NCI-H1436 (cell line): ENCODE results near the gene SMIM21.

ENCODE experiments used
- DNase-seq: peaks from one replicate; lab custom pipeline; 2025; lab: John Stamatoyannopoulos, UW

SMIM21 gene

GRCh38 chr18:75422341-75422910 lies 5.1 kb downstream of the SMIM21 start:
- no peak for DNase-seq

DNA sequence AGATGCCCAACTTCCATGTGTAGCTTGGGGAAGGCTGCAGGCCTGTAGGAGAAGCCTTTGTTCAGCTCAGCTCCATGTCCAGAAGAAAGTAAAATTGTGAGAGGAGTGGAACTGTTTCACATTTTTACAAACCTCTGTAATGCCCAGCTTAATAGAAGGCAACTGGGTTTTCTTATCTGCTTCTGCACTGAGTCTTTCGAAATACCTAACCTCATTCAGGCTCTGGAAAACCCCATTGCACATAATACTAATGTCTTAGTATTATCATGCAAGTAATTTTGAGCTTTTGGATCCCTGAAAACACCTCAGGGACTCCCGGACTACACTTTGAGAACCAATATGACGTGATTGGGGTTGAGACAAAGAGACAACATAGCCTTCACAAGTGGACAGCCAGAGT lies 5.8 kb downstream of the SMIM21 start:
- DNase-seq: no peak

- DNase-seq: no peak
Measured at GRCh38 chr18:75418293-75419005, 9.1 kb downstream of the SMIM21 start.

DNA sequence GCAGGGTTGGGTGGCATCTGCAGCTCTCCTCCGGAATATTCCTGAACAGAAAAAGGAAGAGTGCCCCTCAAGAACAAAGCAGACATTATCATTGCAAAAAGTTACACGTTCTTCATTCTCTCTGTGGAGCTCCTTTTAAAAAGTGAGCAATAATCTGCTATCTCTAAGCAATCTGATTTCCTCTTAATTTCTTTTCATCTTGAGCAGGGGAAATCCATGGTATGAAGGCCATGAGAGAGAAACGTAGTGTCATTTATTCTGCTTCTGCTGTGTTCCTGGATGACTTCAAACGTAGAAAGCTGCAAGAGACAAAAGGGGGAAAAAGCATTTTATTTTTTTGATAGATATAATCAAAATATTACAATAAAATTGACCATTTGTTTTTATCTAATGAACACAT lies 16.9 kb downstream of the SMIM21 start:
- DNase-seq: no peak

GRCh38 chr18:75409806-75410205 lies 17.7 kb downstream of the SMIM21 start:
- DNase-seq: no peak

DNA sequence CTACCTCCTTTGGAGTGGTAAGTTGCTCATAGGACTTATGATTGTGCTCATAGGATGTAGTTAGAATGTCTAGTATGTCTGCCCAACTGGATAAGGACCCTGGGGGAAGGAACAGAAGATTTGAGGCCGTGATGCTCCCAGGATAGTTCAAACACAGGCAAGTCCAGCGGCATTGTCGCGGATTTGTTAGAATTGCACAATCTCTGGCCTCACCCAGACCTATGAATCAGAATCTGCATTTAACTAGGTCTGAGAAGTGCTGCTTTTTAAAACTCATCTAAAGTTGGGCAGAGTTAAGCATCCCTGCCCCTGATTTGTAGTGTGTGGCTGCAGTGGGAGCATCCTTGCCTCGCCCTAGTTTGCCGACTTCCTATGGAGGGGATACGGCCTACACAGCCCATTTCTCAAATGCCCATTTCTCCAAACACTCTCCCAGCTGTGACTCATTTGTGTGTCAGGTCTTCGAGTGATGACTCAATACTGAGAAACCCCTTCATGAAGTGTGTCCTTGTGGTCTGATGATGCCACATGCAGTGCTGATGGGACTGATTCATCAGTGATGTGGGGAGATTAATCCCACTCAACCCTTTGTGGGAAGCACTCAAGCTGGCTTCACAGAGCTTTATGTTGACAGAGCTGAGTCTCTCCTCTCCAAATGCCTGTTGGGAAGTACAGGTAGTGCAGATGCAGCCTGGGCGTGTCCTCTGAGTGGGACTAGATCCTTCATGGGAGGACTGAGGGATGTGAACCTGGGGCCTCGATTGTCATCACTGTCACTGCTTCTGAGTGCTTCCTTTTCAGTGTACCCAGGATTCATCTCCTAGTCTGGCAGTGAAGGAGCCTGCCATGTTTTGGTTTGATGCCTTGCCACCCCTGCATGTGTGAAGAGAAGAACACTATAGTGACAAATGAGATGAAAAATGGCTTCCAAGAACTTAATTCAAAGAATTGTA lies 18.7 kb downstream of the SMIM21 start:
- DNase-seq: no peak

GRCh38 chr18:75407468-75408437 lies 19.8 kb downstream of the SMIM21 start:
- DNase-seq: no peak

DNA sequence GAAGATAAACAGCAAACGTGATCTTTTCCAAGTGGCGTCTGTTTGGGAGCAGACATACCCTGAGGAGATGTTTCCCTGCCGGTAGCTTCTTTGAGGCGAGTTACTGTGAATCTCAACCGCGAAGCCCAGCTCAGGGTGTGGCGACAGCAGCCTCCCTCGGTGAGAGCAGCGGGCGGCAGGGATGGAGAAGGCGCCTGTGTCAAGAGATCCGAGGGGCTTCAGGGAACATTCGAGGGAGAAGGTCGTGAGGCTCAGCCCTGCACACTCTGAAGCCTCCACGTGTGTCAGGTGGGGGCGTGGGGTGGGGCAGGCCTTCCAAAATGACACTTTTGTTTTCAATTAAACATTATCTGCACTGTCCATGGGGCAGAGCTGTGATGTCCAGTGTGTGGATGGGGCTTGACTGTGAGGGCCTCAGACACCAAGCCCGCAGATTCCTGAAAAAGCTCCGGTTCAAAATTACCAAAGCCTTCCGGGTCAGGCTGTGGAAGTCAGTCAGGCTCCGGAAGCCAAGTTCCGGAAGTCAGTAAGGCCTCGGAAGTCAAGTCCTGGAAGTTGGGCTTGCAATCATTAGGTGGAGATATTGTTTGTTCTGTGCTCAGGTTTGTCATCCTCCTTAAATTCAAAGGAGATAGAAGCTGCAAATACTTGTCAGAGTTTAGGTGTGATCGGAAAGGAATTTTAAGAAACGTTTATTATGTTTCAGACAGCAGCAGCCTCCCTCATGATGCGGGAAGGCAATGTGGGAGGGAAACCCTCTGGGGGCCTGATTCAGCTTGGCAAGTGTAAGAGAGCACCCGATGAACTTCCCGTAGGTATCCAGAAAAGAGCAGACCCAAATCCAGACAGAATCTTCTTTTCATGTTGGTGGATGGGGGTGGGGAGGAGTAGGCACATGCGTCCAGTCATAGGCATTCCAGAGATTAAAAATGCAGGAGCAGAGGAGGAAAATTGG lies 20.7 kb downstream of the SMIM21 start:
- DNase-seq: no peak

- no peak for DNase-seq
Measured at GRCh38 chr18:75405351-75405750, 22.2 kb downstream of the SMIM21 start.

- DNase-seq: no peak
Measured at GRCh38 chr18:75400366-75400765, 27.1 kb downstream of the SMIM21 start.

- DNase-seq: no peak
Measured at GRCh38 chr18:75395137-75395536, 32.4 kb downstream of the SMIM21 start.

GRCh38 chr18:75393721-75394120 lies 33.8 kb downstream of the SMIM21 start:
- DNase-seq: no peak

GRCh38 chr18:75392226-75392578 lies 35.3 kb downstream of the SMIM21 start:
- DNase-seq: no peak

GRCh38 chr18:75391279-75392225 lies 36.0 kb downstream of the SMIM21 start:
- DNase-seq: no peak

- no peak for DNase-seq
Measured at GRCh38 chr18:75390854-75391253, 36.6 kb downstream of the SMIM21 start.

DNA sequence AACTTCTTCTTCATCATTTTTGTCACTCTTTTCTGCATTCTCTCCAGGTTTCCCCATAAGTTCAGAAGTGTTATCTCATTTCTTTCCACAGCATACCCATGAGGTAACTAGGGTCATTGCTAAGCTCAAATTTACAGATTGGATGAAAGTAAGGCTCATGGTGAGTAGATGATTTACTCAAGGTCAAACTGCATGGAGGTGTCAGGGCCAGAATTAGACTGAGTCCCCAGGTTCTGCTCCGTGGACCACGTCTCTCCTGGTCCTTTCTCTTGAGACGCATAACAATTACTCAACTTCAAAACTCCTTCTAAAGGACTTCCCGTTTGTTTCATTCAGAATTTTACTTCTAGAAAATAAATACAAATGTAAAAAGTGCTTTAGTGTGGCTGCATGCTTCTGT lies 43.4 kb downstream of the SMIM21 start:
- no peak for DNase-seq

- DNase-seq: no peak
Measured at GRCh38 chr18:75378376-75379315, 48.9 kb downstream of the SMIM21 start.

DNA sequence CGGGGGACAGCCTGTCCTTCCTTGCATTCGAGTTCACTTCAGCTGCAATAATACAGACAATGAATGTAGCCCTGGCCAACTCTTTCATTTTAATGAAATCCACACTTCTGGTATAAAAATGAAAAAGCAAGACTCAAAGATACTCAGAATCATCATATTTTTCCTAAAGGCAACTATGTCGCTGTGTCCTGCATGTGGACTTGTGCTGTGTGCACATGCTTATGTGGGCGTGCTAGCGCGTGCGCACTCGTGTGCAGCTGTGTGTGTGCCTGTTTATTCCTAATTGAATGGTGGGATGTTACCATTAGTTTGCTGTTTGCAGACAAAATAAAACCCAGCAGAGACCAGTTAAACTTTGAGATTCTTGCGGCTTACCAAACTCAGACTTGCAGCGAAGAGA lies 49.6 kb downstream of the SMIM21 start:
- DNase-seq: no peak
